Thoracic aorta (tissue), 2 donors: ENCODE data around the gene GJA5. TPM values are rescaled to one million over a fixed set of nuclear protein-coding genes. Genes with fewer than 3 reads are reported as not detected.

ENCODE experiments used
- ATAC-seq: fragments of 150-250 bp; one replicate; pipeline ENCODE4 v1.8.0; 2017; ENCODE audit warnings: low read depth; ENCODE audit not compliant: insufficient number of reproducible peaks, low FRiP score
- DNase-seq: peaks from one replicate; pipeline ENCODE4 v3.0.0-alpha.2; 2020; ENCODE audit warnings: low spot score
- H3K27ac ChIP-seq, 2 donors: fragments of 200-600 bp; sonication (generic); 1 replicate in 1 of 2; 2 replicates in 1 of 2; pipeline ENCODE4 v1.5.1; 2016; ENCODE audit warnings: mild to moderate bottlenecking in 2 of 2, moderate library complexity in 2 of 2
- H3K27me3 ChIP-seq: fragments of 200-600 bp; sonication (generic); replicated peaks from 2 replicates; pipeline ENCODE4 v1.6.0; 2016; ENCODE audit warnings: mild to moderate bottlenecking; ENCODE audit not compliant: insufficient read depth
- H3K36me3 ChIP-seq: fragments of 200-600 bp; sonication (generic); one replicate; pipeline ENCODE4 v1.5.1; 2016
- H3K4me1 ChIP-seq, 2 donors: fragments of 200-600 bp; sonication (generic); 1 replicate in 1 of 2; 2 replicates in 1 of 2; pipeline versions ENCODE4 v1.5.1 to v1.6.0; 2016; ENCODE audit warnings: low read depth in 2 of 2, mild to moderate bottlenecking in 1 of 2; ENCODE audit not compliant: control insufficient read depth in 1 of 2
- H3K4me3 ChIP-seq: fragments of 200-600 bp; sonication (generic); 2 replicates; pipeline ENCODE4 v1.5.1; 2016; ENCODE audit warnings: mild to moderate bottlenecking
- H3K9me3 ChIP-seq: fragments of 200-600 bp; sonication (generic); 2 replicates; pipeline ENCODE4 v1.5.1; 2016
- total RNA-seq, 2 donors: library from RNA; depleted of rRNA; stranded (reverse); fragments of >200 nt; gene quantifications; one replicate each; pipeline versions ENCODE4 v1.1.0 to v1.2.3, GENCODE V29; 2016
- TF ChIP-seq, protein P1 (sequence below): fragments of 200-600 bp; sonication (generic); IDR thresholded peaks from one replicate; pipeline ENCODE4 v1.5.1; 2019; ENCODE audit warnings: antibody characterized with exemption

The GJA5 gene
- total RNA-seq, 2 donors from 2014 or later: 49.7 to 51.7 TPM

DNA sequence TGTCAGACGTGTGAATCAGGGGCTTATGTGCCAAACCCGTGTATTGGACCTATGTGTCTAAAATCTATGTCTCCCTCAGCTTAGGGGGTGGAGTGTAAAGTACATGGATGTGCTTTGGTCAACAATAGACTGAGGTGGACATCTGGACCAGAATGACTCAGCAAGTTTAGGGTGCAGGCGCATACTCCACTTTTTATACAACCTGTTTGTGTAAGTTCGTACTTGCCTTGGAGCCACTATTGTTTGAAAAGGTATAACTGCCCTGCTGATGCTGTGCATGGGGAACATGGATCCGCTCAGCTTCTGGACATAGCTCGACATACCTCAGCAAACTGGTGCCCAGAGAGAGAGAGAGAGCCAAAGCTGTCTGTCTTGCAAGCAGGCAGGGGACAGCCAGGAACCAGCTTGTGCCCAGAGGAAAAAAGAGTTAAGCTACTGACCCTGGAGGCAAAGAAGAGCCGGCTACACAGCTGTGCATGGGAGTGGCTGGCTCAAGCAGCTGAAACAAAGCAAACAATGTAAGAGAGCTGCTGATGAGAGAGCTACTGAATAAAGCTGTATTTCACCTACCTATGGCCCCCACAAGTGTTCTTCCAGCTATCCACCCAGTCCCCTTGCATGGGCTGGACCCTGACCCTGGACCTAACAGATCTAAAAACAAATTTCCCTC, 41.2 kb downstream of the GJA5 start:
- Histone ChIP-seq H3K27me3 (no peaks in the 10 kb centered on the region), H3K4me3 (no peak overlapping the region), H3K27ac (no peak overlapping the region), H3K4me1 (no peaks in the 10 kb centered on the region), H3K36me3 (no peaks in the 10 kb centered on the region), H3K9me3 (no peaks in the 10 kb centered on the region)
- DNase-seq: no peak
- no peak for ATAC-seq
- TF ChIP-seq, protein P1, sequence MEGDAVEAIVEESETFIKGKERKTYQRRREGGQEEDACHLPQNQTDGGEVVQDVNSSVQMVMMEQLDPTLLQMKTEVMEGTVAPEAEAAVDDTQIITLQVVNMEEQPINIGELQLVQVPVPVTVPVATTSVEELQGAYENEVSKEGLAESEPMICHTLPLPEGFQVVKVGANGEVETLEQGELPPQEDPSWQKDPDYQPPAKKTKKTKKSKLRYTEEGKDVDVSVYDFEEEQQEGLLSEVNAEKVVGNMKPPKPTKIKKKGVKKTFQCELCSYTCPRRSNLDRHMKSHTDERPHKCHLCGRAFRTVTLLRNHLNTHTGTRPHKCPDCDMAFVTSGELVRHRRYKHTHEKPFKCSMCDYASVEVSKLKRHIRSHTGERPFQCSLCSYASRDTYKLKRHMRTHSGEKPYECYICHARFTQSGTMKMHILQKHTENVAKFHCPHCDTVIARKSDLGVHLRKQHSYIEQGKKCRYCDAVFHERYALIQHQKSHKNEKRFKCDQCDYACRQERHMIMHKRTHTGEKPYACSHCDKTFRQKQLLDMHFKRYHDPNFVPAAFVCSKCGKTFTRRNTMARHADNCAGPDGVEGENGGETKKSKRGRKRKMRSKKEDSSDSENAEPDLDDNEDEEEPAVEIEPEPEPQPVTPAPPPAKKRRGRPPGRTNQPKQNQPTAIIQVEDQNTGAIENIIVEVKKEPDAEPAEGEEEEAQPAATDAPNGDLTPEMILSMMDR: no peak

DNA sequence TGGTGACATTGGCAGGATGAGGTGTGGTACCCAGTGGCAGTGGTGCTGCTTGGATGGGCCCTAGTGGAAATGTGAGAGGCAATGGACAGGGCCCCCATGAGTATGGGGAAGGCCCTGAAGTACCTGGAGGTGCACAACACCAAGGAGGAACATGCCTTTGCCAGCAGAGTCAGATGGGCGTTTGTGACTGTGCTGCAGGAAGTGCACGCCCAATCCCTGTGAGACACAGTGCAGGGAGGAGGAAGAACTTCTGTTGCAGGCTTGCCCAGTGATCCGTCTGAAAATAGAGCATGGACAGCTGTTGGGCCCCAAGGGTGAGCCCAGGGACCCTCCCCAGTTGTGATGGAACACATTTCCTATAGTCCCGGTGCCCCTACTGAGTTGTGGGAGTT, 42.7 kb downstream of the GJA5 start:
- TF ChIP-seq, protein P1: no peak
- Histone ChIP-seq H3K4me1 (no peaks in the 10 kb centered on the region), H3K27ac (no peak overlapping the region)

DNA sequence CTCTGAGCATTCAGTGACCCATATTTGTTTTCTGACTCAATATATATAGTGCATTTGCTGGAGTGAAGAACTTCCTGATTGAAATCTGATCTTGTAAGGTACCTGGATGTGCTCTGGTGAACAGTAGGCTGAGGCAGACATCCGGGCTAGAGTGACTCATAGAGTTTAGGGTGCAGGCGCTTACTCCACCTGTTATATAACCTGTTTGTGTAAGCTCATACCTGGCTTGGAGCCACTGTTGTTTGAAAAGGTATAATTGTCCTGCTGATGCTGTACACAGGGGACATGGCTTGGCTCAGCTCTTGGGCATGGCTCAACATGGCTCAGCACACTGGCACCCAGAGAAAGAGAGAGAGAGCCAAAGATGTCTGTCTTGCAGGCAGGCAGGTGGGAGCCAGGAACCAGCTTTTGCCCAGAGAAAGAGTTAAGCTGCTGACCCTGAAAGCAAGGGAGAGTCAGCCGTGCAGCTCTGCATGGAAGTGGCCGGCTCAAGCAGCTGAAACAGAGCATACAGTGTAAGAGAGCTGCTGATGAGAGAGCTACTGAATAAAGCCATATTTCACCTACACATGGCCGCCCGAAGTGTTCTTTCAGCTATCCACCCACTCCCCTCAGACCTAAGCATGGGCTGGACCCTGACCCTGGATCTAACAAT, 43.2 kb downstream of the GJA5 start:
- no peak for ATAC-seq
- Histone ChIP-seq H3K9me3 (no peaks in the 10 kb centered on the region), H3K4me1 (no peaks in the 10 kb centered on the region), H3K27me3 (no peaks in the 10 kb centered on the region), H3K4me3 (no peak overlapping the region), H3K27ac (no peak overlapping the region), H3K36me3 (no peaks in the 10 kb centered on the region)
- no peak for DNase-seq
- TF ChIP-seq, protein P1: no peak

More for the DNA sequence above, 42.7 kb downstream of the GJA5 start:
- H3K27me3 ChIP-seq: no peaks in the 10 kb centered on the region
- DNase-seq: no peak
- H3K9me3 ChIP-seq: no peaks in the 10 kb centered on the region
- no peak for ATAC-seq
- H3K4me3 ChIP-seq: no peak overlapping the region
- no peaks in the 10 kb centered on the region for H3K36me3 ChIP-seq

DNA sequence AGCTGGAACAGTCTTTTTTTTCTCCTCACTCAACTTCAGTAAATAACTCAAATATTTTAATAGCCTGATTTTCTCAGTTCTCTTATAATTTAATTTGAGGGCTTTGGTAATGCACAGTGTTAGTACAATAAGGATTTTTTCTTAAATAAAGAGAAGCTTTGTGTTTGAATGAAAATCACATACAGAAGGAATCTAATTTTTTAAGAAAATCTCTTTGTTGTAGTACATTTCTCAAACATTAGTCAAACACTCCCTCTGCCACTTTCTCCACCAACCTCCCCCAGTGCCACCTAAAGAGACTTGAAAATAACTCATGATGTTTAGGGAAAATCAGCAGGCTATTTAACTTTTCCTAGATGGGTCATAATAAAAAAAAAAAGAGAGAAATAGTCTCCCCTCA, 47.8 kb downstream of the GJA5 start:
- H3K36me3 ChIP-seq: no peaks in the 10 kb centered on the region
- H3K4me3 ChIP-seq: no peak overlapping the region
- TF ChIP-seq, protein P1: no peak
- H3K4me1 ChIP-seq: no peaks in the 10 kb centered on the region
- no peak overlapping the region for H3K27ac ChIP-seq
- DNase-seq: no peak
- H3K27me3 ChIP-seq: no peaks in the 10 kb centered on the region
- H3K9me3 ChIP-seq: no peaks in the 10 kb centered on the region
- no peak for ATAC-seq

Other genes starting within 250 kb of the GJA5 start
- gene BCL9, start 219.1 kb downstream of the GJA5 start, total RNA-seq: 10 to 100 TPM; 11.0 to 18.6 TPM
- gene ACP6, start 90.1 kb downstream of the GJA5 start, total RNA-seq: 10 to 100 TPM; 10.8 to 11.4 TPM
- not detected for gene GJA8, start 142.2 kb upstream of the GJA5 start, total RNA-seq
- 10 to 100 TPM; 19.4 to 31.3 TPM for gene GPR89B, start 167.8 kb upstream of the GJA5 start, total RNA-seq